Mucosa of rectum (tissue), 2 donors: ENCODE measurements around the gene TLE6.
A peak's percentile ranks its signal among the peaks of the same experiment; 100 is the strongest.

Source experiments
- H3K27ac ChIP-seq, 2 donors: one replicate each; pipeline ENCODE4 v1.7.0; 2013; ENCODE audit warnings: inconsistent platforms in 2 of 2, low read depth in 2 of 2, low read length in 2 of 2
- H3K27me3 ChIP-seq, 2 donors: one replicate each; pipeline ENCODE4 v1.7.0; 2013; ENCODE audit warnings: low read length in 2 of 2; ENCODE audit not compliant: control insufficient read depth in 2 of 2, insufficient read depth in 2 of 2
- H3K36me3 ChIP-seq, 2 donors: one replicate each; pipeline ENCODE4 v1.7.0; 2013; ENCODE audit warnings: low read length in 2 of 2; ENCODE audit not compliant: control insufficient read depth in 2 of 2, insufficient read depth in 2 of 2
- H3K4me1 ChIP-seq, 2 donors: one replicate each; pipeline ENCODE4 v1.7.0; 2013; ENCODE audit warnings: low read length in 2 of 2, mild to moderate bottlenecking in 1 of 2; ENCODE audit not compliant: control insufficient read depth in 2 of 2, insufficient read depth in 2 of 2
- H3K4me3 ChIP-seq, 2 donors: one replicate each; pipeline ENCODE4 v1.7.0; 2013; ENCODE audit warnings: low read length in 2 of 2
- H3K9ac ChIP-seq, 2 donors: one replicate each; pipeline ENCODE4 v1.7.0; 2013; ENCODE audit warnings: low read length in 2 of 2, low read depth in 1 of 2, mild to moderate bottlenecking in 1 of 2
- H3K9me3 ChIP-seq, 2 donors: one replicate each; pipeline ENCODE4 v1.7.0; 2013; ENCODE audit warnings: low read length in 2 of 2; ENCODE audit not compliant: control insufficient read depth in 2 of 2
- donor health status: healthy.
- donor health status: Normal muscosa, but diverticular disease.

Gene TLE6

DNA sequence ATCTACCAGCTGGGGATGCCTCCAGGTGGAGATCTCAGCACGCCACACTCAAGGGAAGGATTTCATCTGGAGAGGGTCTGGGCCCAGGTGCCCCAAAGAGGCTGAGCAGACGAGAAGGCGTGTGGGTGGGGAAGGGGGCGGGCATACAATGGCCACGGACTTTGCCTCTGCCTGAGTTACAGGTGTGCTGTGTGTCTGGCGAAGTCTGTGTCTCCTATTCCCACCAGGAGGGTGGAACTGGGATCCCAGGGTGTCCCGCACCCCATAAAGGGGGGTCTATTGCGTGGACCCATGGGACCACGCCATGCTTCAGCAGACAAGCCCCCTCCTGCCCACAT, 48.2 kb downstream of the TLE6 start:
- no peaks in the 10 kb centered on the region for H3K9me3 ChIP-seq
- H3K4me3 ChIP-seq: peak overlapping the region; percentile 48 to 49
- peaks cover 10% of the 10 kb centered on the region in 2 donors for H3K4me1 ChIP-seq
- H3K27ac ChIP-seq: peak overlapping the region; percentile 34 to 58
- H3K36me3 ChIP-seq: no peaks in the 10 kb centered on the region
- H3K9ac ChIP-seq: peak overlapping the region; percentile 32 to 67
- no peaks in the 10 kb centered on the region for H3K27me3 ChIP-seq

DNA sequence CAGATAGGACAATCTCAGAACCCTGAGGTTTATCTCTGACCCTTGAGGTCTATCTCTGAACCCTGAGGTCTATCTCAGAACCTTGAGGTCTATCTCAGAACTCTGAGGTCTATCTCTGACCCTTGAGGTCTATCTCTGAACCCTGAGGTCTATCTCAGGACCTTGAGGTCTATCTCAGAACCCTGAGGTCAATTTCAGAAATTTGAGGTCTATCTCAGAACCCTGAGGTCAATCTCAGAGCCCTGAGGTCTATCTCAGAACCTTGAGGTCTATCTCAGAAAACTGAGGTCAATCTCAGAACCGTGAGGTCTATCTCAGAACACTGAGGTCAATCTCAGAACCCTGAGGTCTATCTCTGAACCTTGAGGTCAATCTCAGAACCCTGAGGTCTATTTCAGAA, 49.4 kb downstream of the TLE6 start:
- no peaks in the 10 kb centered on the region for H3K9me3 ChIP-seq
- no peaks in the 10 kb centered on the region for H3K27me3 ChIP-seq
- no peak overlapping the region for H3K4me3 ChIP-seq
- peaks cover 10% of the 10 kb centered on the region in 2 donors for H3K4me1 ChIP-seq
- no peak overlapping the region for H3K27ac ChIP-seq
- H3K9ac ChIP-seq: no peak overlapping the region
- H3K36me3 ChIP-seq: no peaks in the 10 kb centered on the region

DNA sequence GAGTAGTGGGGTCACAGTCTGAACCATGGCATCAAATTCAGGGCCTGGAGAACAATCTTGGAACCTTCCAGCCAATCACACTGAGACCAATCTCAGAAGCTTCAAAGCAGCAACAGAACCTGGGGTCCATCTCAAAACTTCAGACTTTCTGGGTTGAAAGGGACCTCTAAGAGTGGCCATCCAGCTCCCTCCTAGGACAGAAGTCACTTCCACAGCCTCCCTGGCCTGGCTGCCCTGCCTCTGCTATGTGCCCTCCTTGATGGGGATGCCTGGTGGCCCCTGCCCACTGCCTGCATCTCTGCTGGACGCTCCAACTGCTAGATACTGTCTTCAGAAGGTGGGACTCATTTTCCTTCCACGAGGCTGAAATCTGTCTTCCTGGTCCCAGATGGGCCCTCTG, 49.9 kb downstream of the TLE6 start:
- no peak overlapping the region for H3K27ac ChIP-seq
- no peaks in the 10 kb centered on the region for H3K36me3 ChIP-seq
- H3K4me3 ChIP-seq: no peak overlapping the region
- H3K4me1 ChIP-seq: peaks cover 10% of the 10 kb centered on the region in 2 donors
- no peak overlapping the region for H3K9ac ChIP-seq
- H3K27me3 ChIP-seq: no peaks in the 10 kb centered on the region
- H3K9me3 ChIP-seq: no peaks in the 10 kb centered on the region

DNA sequence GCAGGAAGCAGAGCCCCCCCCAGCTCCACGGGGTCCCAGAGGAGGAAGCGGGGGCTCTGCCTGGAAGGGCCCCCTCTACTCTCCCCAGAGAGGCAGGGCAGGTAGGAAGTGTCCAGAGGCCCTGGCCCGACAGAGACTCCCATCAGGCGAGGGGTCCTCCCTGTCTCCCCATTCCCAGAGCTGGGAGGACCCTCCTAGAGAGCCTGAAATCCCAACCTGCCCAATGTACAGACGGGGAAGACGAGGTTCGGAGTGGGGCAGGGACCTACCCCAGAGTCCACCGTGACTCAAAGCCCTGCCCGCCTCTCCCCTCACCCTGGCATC, 50.6 kb downstream of the TLE6 start:
- Histone ChIP-seq H3K27ac (no peak overlapping the region), H3K4me3 (no peak overlapping the region), H3K9ac (peak overlapping the region in 1 of 2 donors; percentile 17), H3K27me3 (no peaks in the 10 kb centered on the region), H3K9me3 (no peaks in the 10 kb centered on the region), H3K4me1 (peaks cover 10% of the 10 kb centered on the region in 2 donors), H3K36me3 (no peaks in the 10 kb centered on the region)

DNA sequence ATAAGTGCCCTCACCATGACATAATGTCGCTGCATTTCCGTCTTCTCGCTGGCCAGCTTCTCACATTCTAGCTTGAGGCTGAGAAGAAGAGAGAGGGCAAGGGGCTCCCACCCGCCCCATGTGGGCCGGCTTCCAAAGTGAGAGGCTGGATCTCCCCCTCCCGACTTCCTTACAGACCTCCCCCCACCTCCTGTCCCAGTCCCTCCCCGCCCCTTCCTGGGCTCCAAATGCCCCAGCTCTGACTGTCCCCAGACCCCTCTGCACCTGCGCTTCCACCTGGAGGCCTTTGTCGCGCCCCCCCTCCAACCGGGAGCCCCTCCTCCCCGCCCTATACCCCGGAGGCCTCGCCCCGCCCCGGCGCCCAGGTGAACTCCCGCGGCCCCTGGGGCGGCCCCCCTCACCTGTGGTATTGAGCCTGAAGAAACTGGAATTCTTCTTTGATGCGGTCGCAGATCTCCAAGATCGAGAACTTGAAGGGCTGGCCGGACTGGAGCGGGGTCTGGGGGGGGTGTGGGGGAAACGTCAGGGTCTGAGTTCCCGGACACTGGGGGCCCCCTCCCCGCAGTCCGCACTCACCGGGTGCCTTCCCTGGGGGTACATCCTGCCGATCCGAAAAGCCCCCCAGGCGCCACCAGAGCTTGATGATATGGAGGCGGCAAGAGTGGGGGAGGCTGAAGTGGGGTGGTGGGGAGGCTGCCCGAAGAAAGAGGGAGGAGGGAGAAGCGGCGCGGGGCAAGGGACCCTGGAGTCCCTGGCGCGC, 51.1 kb downstream of the TLE6 start:
- Histone ChIP-seq H3K27me3 (no peaks in the 10 kb centered on the region), H3K27ac (peak overlapping the region in 1 of 2 donors; percentile 28), H3K9ac (peak overlapping the region; percentile 17 to 75)

DNA sequence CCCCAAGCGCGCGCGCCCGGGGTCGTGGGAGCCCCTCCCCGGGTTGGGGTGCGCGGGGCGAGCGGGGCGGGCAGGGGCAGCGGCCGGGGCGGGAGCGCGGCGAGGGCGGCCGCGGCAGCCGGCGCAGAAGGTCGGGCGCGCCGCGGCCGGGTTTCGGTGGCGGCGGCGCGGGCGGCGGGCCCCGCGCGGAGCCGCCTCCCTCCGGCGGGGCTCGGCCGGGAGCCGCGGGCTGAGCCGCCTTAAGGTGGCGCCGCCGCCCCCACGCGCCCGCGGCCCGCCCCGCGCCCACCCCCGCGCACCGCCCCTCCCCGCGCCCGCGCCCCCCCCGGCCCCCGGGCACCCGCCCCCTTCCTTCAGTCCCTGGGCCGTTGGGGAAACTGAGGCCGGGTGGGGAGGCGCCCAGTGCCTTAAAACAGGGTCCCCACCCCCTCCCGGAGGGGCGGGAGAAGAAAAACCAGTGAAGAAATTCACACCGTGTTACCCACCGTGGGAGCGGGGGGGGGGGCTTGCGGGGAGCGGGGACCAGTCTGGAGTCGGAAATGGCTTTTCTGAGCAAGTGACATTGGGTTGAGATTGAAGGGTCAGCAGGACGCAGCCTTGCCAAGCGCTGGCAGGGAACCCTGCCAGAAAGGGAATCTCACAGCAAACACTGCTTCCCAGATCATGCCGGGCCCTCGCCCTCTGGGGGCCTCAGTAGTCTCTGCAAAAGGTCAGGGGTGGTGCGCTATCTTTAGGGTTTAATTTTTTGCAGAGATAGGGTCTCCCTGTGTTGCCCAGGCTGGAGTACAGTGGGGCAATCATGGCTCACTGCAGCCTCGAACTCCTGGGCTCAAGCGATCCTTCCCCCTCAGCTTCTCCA, 51.9 kb downstream of the TLE6 start, which contains the start of gene TLE2:
TLE2 (minus strand) TSS at position 216 of the 859 bp plus-strand sequence. CDS start 376 bp downstream, outside the sequence.
- H3K27me3 ChIP-seq: no peaks in the 10 kb centered on the region
- peak within 1 kb of the TSS; percentile 17 to 75 for H3K9ac ChIP-seq
- peak within 1 kb of the TSS; percentile 56 to 67 for H3K4me3 ChIP-seq

More for the DNA sequence above, 51.1 kb downstream of the TLE6 start:
- Histone ChIP-seq H3K9me3 (no peaks in the 10 kb centered on the region), H3K4me1 (peaks cover 10% of the 10 kb centered on the region in 2 donors), H3K4me3 (peak overlapping the region; percentile 56 to 67), H3K36me3 (no peaks in the 10 kb centered on the region)

DNA sequence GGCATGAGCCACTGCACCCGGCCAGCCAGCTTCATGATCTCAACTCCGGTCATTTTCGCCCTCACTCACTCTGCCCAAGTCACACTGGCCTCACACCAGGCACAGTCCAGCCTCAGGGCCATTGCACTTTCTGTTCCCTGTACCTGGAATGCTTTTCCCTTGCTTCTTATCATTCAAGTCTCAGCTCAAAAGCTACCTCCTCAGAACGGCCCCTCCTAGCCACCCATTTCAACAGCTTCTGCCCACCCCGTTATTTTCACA, 54.2 kb downstream of the TLE6 start:
- Histone ChIP-seq H3K4me3 (no peak overlapping the region), H3K27me3 (no peaks in the 10 kb centered on the region), H3K9ac (no peak overlapping the region), H3K36me3 (no peaks in the 10 kb centered on the region), H3K4me1 (peaks cover 13 to 22% of the 10 kb centered on the region in 2 donors), H3K27ac (no peak overlapping the region), H3K9me3 (no peaks in the 10 kb centered on the region)

More for the DNA sequence above, 51.9 kb downstream of the TLE6 start, which contains the start of gene TLE2:
- H3K9me3 ChIP-seq: no peaks in the 10 kb centered on the region
- H3K4me1 ChIP-seq: peaks cover 12 to 16% of the 10 kb centered on the region in 2 donors
- peak within 1 kb of the TSS in 1 of 2 donors; percentile 28 for H3K27ac ChIP-seq
- no peaks in the 10 kb centered on the region for H3K36me3 ChIP-seq

DNA sequence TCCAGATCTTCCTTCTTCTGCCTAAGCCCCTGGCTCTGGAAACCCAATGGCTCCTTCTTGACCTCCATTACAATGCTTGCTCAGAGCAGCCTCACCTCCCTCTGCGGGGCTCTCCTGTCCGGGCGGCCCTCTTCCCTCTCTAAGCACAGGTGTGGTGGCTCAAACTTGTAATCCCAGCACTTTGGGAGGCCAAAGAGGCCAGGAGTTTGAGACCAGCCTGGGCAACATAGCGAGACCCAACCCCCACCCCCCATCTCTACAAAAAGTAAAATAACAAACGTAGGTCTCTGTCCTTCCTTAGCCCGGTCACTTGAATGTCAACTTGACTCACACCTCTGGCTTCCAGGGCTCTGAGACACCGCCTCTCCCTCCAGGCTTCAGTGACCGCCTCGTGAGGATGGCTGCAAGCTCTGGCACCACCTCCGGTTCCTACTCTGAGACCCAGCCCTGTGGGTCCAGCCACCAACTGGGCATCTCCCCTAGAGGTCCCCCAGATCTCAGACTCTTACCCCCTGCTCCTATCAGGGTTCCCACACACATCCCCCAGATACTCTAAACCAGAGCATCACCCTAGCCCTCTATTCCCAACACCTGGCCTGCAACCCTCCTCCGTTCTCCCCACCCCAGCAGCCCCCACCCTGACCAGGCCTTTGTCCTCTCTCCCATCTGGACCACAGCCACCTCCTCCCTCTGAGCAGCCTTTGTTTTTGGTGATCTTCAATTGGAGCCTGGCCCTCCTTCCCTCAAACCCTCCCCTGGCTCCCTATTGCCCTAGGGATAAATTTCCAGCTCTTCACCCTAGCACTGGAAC, 56.4 kb downstream of the TLE6 start:
- no peaks in the 10 kb centered on the region for H3K9me3 ChIP-seq
- no peak overlapping the region for H3K4me3 ChIP-seq
- no peaks in the 10 kb centered on the region for H3K36me3 ChIP-seq
- peak overlapping the region; percentile 81 to 95 for H3K27ac ChIP-seq
- H3K27me3 ChIP-seq: no peaks in the 10 kb centered on the region
- peaks cover 14 to 23% of the 10 kb centered on the region in 2 donors for H3K4me1 ChIP-seq
- H3K9ac ChIP-seq: peak overlapping the region in 1 of 2 donors; percentile 91

DNA sequence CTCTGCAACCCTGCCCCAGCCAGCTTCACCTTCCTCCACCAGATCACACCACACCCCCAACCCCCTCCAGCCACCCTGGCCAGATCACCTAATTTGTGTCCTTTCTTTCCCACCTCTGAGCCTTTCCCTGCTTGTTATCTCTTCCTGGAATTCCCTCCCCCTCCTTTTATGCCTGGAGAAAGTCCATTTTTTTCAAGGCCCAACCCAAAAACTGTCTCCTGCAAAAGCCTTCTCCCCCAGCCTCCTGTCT, 57.0 kb downstream of the TLE6 start:
- peak overlapping the region; percentile 75 to 87 for H3K4me3 ChIP-seq
- peak overlapping the region in 1 of 2 donors; percentile 91 for H3K9ac ChIP-seq
- H3K36me3 ChIP-seq: no peaks in the 10 kb centered on the region
- H3K27me3 ChIP-seq: no peaks in the 10 kb centered on the region
- H3K27ac ChIP-seq: peak overlapping the region; percentile 81 to 95
- H3K9me3 ChIP-seq: no peaks in the 10 kb centered on the region
- peaks cover 14 to 23% of the 10 kb centered on the region in 2 donors for H3K4me1 ChIP-seq
